ENCODE measurements around the gene HELZ.
"Not testable (repeated sequence)": the region's sequence is repeated elsewhere in the genome, so short reads cannot be mapped to it uniquely, and the experiment has no call there.

The HELZ gene

GRCh38 chr17:67281743-67282142 is 36.7 kb upstream of the HELZ start:
- Histone ChIP-seq H3K4me1 (ENCODE audit: control insufficient read depth, insufficient read depth, low read length) (no peaks in the 10 kb centered on the region), H3K36me3 (ENCODE audit: control insufficient read depth, insufficient read depth, low read length) (no peaks in the 10 kb centered on the region), H3K27ac (ENCODE audit: insufficient read depth, low read depth, low read length, poor library complexity, severe bottlenecking) (no peak overlapping the region), H3K9me3 (ENCODE audit: control insufficient read depth, low read length) (no peaks in the 10 kb centered on the region), H3K4me3 (ENCODE audit: insufficient read depth, low read depth, low read length) (no peak overlapping the region), H3K27me3 (ENCODE audit: control insufficient read depth, insufficient read depth, low read length, poor library complexity, severe bottlenecking) (no peaks in the 10 kb centered on the region)
- 57 to 58% methylated on average over 6 to 7 of the region's 8 CpGs for WGBS, 2 experiments

GRCh38 chr17:67281053-67281452 is 36.1 kb upstream of the HELZ start:
- Histone ChIP-seq H3K9me3 (ENCODE audit: control insufficient read depth, low read length) (no peaks in the 10 kb centered on the region), H3K36me3 (ENCODE audit: control insufficient read depth, insufficient read depth, low read length) (no peaks in the 10 kb centered on the region)
- 75 to 78% methylated on average over 3 of the region's 3 CpGs for WGBS, 2 experiments

GRCh38 chr17:67280279-67280678 is 35.3 kb upstream of the HELZ start:
- Histone ChIP-seq H3K27me3 (ENCODE audit: control insufficient read depth, insufficient read depth, low read length, poor library complexity, severe bottlenecking) (no peaks in the 10 kb centered on the region), H3K4me1 (ENCODE audit: control insufficient read depth, insufficient read depth, low read length) (no peaks in the 10 kb centered on the region), H3K36me3 (ENCODE audit: control insufficient read depth, insufficient read depth, low read length) (no peaks in the 10 kb centered on the region), H3K4me3 (ENCODE audit: insufficient read depth, low read depth, low read length) (no peak overlapping the region), H3K9me3 (ENCODE audit: control insufficient read depth, low read length) (no peaks in the 10 kb centered on the region), H3K27ac (ENCODE audit: insufficient read depth, low read depth, low read length, poor library complexity, severe bottlenecking) (no peak overlapping the region)
- WGBS, 2 experiments: 92 to 94% methylated on average over 6 of the region's 6 CpGs

More at GRCh38 chr17:67281053-67281452, 36.1 kb upstream of the HELZ start:
- no peak overlapping the region for H3K27ac ChIP-seq (ENCODE audit: insufficient read depth, low read depth, low read length, poor library complexity, severe bottlenecking)
- no peak overlapping the region for H3K4me3 ChIP-seq (ENCODE audit: insufficient read depth, low read depth, low read length)
- no peaks in the 10 kb centered on the region for H3K4me1 ChIP-seq (ENCODE audit: control insufficient read depth, insufficient read depth, low read length)
- H3K27me3 ChIP-seq (ENCODE audit: control insufficient read depth, insufficient read depth, low read length, poor library complexity, severe bottlenecking): no peaks in the 10 kb centered on the region

GRCh38 chr17:67279115-67279514 is 34.1 kb upstream of the HELZ start:
- H3K27me3 ChIP-seq (ENCODE audit: control insufficient read depth, insufficient read depth, low read length, poor library complexity, severe bottlenecking): no peaks in the 10 kb centered on the region
- H3K4me3 ChIP-seq (ENCODE audit: insufficient read depth, low read depth, low read length): no peak overlapping the region
- 95% methylated on average over 7 of the region's 7 CpGs for WGBS, 2 experiments
- H3K9me3 ChIP-seq (ENCODE audit: control insufficient read depth, low read length): no peaks in the 10 kb centered on the region
- no peak overlapping the region for H3K27ac ChIP-seq (ENCODE audit: insufficient read depth, low read depth, low read length, poor library complexity, severe bottlenecking)
- H3K4me1 ChIP-seq (ENCODE audit: control insufficient read depth, insufficient read depth, low read length): no peaks in the 10 kb centered on the region
- no peaks in the 10 kb centered on the region for H3K36me3 ChIP-seq (ENCODE audit: control insufficient read depth, insufficient read depth, low read length)

- no peaks in the 10 kb centered on the region for H3K4me1 ChIP-seq (ENCODE audit: control insufficient read depth, insufficient read depth, low read length)
- no peak overlapping the region for H3K4me3 ChIP-seq (ENCODE audit: insufficient read depth, low read depth, low read length)
- H3K27ac ChIP-seq (ENCODE audit: insufficient read depth, low read depth, low read length, poor library complexity, severe bottlenecking): no peak overlapping the region
- no peaks in the 10 kb centered on the region for H3K9me3 ChIP-seq (ENCODE audit: control insufficient read depth, low read length)
- 92% methylated on average over 10 of the region's 10 CpGs for WGBS, 2 experiments
- H3K27me3 ChIP-seq (ENCODE audit: control insufficient read depth, insufficient read depth, low read length, poor library complexity, severe bottlenecking): no peaks in the 10 kb centered on the region
- no peaks in the 10 kb centered on the region for H3K36me3 ChIP-seq (ENCODE audit: control insufficient read depth, insufficient read depth, low read length)
Observed at GRCh38 chr17:67278363-67278762, 33.4 kb upstream of the HELZ start.

GRCh38 chr17:67276075-67276474 is 31.1 kb upstream of the HELZ start:
- no peaks in the 10 kb centered on the region for H3K36me3 ChIP-seq (ENCODE audit: control insufficient read depth, insufficient read depth, low read length)
- 41 to 43% methylated on average over 9 to 10 of the region's 10 CpGs for WGBS, 2 experiments

GRCh38 chr17:67274466-67274865 is 29.5 kb upstream of the HELZ start:
- Histone ChIP-seq H3K4me1 (ENCODE audit: control insufficient read depth, insufficient read depth, low read length) (no peaks in the 10 kb centered on the region), H3K4me3 (ENCODE audit: insufficient read depth, low read depth, low read length) (no peak overlapping the region), H3K36me3 (ENCODE audit: control insufficient read depth, insufficient read depth, low read length) (no peaks in the 10 kb centered on the region), H3K27me3 (ENCODE audit: control insufficient read depth, insufficient read depth, low read length, poor library complexity, severe bottlenecking) (no peaks in the 10 kb centered on the region), H3K27ac (ENCODE audit: insufficient read depth, low read depth, low read length, poor library complexity, severe bottlenecking) (no peak overlapping the region), H3K9me3 (ENCODE audit: control insufficient read depth, low read length) (no peaks in the 10 kb centered on the region)
- 87 to 93% methylated on average over 5 of the region's 5 CpGs for WGBS, 2 experiments

More at GRCh38 chr17:67276075-67276474, 31.1 kb upstream of the HELZ start:
- H3K27me3 ChIP-seq (ENCODE audit: control insufficient read depth, insufficient read depth, low read length, poor library complexity, severe bottlenecking): no peaks in the 10 kb centered on the region
- no peak overlapping the region for H3K27ac ChIP-seq (ENCODE audit: insufficient read depth, low read depth, low read length, poor library complexity, severe bottlenecking)
- H3K9me3 ChIP-seq (ENCODE audit: control insufficient read depth, low read length): no peaks in the 10 kb centered on the region
- no peaks in the 10 kb centered on the region for H3K4me1 ChIP-seq (ENCODE audit: control insufficient read depth, insufficient read depth, low read length)
- H3K4me3 ChIP-seq (ENCODE audit: insufficient read depth, low read depth, low read length): no peak overlapping the region

GRCh38 chr17:67273900-67274299 is 28.9 kb upstream of the HELZ start:
- H3K36me3 ChIP-seq (ENCODE audit: control insufficient read depth, insufficient read depth, low read length): no peaks in the 10 kb centered on the region
- H3K27me3 ChIP-seq (ENCODE audit: control insufficient read depth, insufficient read depth, low read length, poor library complexity, severe bottlenecking): no peaks in the 10 kb centered on the region
- WGBS, 2 experiments: 100% methylated on average over 2 of the region's 2 CpGs
- no peaks in the 10 kb centered on the region for H3K4me1 ChIP-seq (ENCODE audit: control insufficient read depth, insufficient read depth, low read length)
- no peak overlapping the region for H3K27ac ChIP-seq (ENCODE audit: insufficient read depth, low read depth, low read length, poor library complexity, severe bottlenecking)
- H3K9me3 ChIP-seq (ENCODE audit: control insufficient read depth, low read length): no peaks in the 10 kb centered on the region
- no peak overlapping the region for H3K4me3 ChIP-seq (ENCODE audit: insufficient read depth, low read depth, low read length)

- H3K36me3 ChIP-seq (ENCODE audit: control insufficient read depth, insufficient read depth, low read length): no peaks in the 10 kb centered on the region
- H3K4me1 ChIP-seq (ENCODE audit: control insufficient read depth, insufficient read depth, low read length): no peaks in the 10 kb centered on the region
- no peaks in the 10 kb centered on the region for H3K27me3 ChIP-seq (ENCODE audit: control insufficient read depth, insufficient read depth, low read length, poor library complexity, severe bottlenecking)
- WGBS, 2 experiments: 77 to 79% methylated on average over 13 of the region's 13 CpGs
- no peaks in the 10 kb centered on the region for H3K9me3 ChIP-seq (ENCODE audit: control insufficient read depth, low read length)
- H3K4me3 ChIP-seq (ENCODE audit: insufficient read depth, low read depth, low read length): no peak overlapping the region
- H3K27ac ChIP-seq (ENCODE audit: insufficient read depth, low read depth, low read length, poor library complexity, severe bottlenecking): no peak overlapping the region
Observed at GRCh38 chr17:67272312-67273047, 27.5 kb upstream of the HELZ start.

- H3K27me3 ChIP-seq (ENCODE audit: control insufficient read depth, insufficient read depth, low read length, poor library complexity, severe bottlenecking); H3K27ac ChIP-seq (ENCODE audit: insufficient read depth, low read depth, low read length, poor library complexity, severe bottlenecking); H3K4me3 ChIP-seq (ENCODE audit: insufficient read depth, low read depth, low read length); H3K4me1 ChIP-seq (ENCODE audit: control insufficient read depth, insufficient read depth, low read length); H3K36me3 ChIP-seq (ENCODE audit: control insufficient read depth, insufficient read depth, low read length); H3K9me3 ChIP-seq (ENCODE audit: control insufficient read depth, low read length): not testable (repeated sequence)
- WGBS, 2 experiments: 91 to 92% methylated on average over 2 of the region's 2 CpGs
Observed at GRCh38 chr17:67271187-67271586, 26.2 kb upstream of the HELZ start.
